GM19324 (cell line): ENCODE results near the gene SYDE2.
"Not testable (repeated sequence)": the region's sequence is repeated elsewhere in the genome, so short reads cannot be mapped to it uniquely, and the experiment has no call there.

ENCODE experiments used
- ATAC-seq: cut with Tn5 transposase; IDR thresholded peaks from one replicate; pipeline ENCODE4 v1.9.1; 2021; ENCODE audit warnings: mild to moderate bottlenecking, moderate library complexity; ENCODE audit not compliant: unreplicated experiment, low FRiP score

The SYDE2 gene

DNA sequence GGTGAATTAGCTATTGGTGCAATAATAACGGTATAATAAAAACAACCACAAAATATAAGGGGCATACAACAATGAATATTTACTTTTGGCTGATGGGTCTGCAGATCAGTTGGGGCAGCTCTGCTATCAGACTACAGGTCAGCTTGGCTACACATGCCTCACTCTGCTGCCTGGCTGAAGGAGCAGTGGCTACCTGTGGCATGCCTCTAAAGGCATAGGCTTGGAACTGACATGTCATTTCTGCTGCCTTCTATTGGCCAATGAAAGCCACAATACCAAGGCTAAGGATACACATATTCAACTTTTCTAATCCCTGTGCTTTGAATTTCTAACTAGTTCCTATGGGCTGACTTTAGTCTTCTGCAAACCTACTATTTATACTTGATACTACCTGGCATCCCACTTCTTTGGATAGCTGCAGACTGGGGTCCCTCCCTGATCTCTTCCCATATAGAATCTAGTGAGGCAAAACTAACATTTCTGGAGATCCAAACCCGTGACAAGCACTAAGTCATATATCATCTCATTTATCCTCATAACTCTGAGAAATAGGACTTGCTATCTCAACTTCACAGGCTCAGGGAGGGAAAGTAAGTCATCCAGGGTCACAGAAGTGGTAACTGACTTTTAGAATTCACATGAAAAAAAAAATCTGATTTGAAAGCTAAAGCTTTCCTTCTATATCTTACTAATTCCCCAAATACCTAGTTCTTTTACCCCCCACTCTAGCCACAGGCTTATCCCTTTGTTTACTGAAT is 19.2 kb upstream of the SYDE2 start:
- no peak for ATAC-seq

DNA sequence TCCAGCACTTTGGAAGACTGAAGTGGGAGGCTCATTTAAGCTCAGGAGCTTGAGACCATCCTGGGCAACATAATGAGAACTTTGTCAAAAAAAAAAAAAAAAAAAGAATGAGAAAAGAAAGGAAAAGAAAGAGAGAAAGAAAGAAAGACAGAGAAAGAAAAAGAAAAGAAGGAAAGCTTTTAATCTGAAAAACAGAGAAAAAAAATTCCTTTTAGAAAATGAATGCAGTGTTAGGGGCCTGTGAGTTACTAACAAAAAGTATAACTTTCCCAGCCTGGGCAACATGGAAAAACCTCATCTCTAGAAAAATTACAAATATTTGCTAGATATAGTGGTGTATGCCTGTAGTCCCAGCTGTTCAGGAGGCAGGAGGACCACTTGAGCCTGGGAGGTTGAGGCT is 15.9 kb upstream of the SYDE2 start:
- ATAC-seq: no peak

DNA sequence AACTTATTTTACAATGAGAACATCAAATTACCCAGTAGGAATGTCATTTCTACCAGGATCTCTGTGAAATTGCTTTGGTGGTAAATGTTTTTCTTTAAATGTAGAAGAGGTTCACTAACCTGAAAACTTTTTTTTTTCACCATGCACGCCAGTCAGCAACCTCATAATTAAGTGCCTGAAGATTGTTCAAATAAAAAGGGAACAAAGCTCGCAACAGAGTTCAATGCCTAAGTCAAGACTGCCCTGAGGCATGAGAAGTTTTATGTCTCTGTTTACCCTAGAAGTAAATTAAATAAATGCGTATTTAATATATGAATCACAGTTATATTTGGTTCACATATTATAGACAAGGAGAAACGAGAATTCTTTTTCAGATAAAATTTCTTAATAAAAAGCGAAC is 13.8 kb upstream of the SYDE2 start:
- no peak for ATAC-seq

DNA sequence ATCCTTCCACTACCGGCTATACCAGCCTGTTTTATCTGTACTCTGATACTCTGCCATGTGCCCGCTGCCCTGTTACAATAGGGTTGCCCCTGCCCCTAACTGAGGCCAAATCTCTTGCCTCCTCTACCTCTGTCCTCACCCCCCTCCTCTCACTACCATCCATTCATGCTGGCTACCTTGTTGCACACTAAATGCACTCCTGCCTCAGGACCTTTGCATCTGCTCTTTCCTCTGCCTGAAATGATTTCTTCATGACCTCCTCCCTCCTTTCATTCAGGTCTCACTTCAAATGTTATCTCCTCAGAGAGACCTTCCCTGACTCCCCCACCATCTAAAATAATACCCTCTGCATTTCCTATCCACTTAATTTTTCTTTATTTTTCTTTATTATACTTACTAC is 7.7 kb upstream of the SYDE2 start:
- ATAC-seq: no peak

DNA sequence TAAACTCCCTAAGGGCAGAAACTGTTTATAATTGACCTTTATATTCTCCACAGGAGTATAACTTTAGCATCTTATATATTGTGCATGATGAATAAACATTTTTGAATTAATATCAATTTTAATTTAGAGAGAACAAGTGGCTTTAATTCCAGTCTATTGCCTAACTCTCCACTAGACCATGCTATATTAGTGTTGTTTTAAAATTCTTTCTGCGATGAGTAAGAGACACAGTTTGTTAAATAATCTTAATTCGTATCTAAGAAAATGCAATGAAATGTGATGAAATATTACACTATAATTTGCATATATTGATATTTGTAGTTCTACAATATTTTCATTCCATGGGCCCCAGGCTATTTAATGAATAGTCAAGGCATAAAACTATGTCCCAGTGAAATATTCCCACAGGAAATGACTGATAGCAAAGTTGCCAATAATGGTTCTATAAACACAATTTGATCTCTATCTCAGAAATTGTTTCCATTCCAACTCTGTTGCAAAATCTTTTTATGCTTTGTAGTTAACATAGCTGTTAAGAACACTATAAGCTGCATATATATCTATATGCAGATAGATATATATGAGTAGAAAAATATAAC is 2.9 kb upstream of the SYDE2 start:
- ATAC-seq: no peak

DNA sequence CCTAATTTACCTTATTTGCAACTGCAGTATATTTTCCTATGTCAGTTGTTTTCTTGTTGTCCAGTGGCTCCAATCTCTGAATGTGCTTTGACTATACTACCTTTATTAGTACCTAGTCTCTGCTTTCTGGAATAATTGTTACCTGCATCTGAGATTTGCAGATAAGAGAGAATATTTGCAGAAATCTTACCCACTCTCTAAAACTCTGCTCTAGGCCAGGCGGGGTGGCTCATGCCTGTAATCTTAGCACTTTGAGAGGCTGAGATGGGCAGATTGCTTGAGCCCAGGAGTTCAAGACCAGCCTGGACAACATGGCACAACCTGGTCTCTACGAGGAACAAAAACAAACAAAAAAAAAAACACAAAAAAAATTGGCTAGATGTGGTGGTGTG is 2.0 kb upstream of the SYDE2 start:
- no peak for ATAC-seq

DNA sequence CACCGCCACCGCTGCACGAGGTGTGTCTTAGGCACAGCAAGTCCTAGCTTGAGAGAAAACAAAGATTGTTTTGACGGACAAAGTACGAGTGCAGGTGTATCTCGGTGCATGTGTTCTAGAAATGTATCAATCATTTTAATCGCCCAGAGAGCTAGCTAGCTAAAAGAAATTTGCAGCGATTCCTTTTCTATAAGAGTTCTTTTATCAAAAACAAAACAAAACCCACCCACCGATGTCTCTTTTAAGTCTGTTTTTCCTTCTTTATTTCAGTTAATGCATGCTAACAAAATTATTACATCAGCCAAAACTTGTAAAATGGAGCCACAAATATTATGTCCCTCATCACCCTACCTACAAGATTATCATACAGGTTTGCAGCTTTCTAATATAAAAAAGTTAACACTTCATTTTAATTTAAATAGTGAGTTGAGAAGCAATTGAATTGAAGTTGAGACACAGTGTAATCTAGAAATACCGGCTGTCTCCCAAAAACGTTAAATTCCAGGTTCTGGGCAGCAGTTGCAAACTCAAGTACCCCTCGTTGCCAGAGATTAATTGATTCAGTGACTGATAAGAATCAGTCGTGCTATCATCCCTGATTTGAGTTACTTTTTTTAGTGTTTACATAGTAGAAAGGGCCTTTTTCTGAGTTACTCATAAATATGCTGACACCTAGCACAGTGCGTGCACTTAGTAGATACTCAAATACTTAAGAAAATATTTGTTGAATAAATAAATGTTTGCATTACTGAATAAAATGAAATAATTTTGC is 1.5 kb upstream of the SYDE2 start:
- no peak for ATAC-seq

DNA sequence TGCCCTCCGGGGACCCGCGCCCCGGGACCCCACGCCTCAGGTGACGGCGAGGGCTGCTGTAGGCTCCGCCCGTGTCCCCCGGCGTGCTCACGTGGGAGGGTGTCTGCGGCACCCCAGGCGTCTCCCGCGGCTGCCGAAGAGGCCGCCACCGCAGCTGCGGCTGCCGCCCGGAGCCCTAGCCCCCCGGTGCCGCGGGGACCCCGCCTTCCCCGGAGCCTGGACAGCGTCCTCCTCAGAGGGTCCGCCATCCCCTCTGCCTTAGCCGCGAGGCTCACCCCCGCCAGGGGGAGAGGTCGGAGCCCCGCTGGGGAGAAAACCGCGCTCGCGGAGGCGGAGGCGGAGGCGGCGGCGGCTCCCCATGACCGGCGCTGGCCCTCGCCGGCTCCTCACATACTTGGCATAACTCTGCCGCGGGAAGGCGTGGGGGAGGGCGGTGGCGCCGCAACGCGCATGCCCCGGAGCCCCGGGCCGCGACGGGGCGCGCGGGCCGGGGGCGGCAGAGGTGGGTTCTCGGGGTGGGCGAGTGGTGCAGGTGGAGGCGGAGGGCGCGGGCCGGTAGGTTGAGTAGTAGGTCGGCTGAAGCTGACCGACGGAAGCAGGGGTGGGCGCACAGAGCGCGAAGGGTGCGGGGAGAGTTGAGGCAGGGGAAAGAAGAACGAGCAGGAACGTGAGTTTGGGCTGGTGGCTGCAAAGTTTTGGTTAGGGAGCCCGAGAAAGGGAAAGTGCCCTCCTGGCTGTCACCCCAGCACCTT is 700 bp upstream of the SYDE2 start:
- peak; percentile 69 for ATAC-seq

DNA sequence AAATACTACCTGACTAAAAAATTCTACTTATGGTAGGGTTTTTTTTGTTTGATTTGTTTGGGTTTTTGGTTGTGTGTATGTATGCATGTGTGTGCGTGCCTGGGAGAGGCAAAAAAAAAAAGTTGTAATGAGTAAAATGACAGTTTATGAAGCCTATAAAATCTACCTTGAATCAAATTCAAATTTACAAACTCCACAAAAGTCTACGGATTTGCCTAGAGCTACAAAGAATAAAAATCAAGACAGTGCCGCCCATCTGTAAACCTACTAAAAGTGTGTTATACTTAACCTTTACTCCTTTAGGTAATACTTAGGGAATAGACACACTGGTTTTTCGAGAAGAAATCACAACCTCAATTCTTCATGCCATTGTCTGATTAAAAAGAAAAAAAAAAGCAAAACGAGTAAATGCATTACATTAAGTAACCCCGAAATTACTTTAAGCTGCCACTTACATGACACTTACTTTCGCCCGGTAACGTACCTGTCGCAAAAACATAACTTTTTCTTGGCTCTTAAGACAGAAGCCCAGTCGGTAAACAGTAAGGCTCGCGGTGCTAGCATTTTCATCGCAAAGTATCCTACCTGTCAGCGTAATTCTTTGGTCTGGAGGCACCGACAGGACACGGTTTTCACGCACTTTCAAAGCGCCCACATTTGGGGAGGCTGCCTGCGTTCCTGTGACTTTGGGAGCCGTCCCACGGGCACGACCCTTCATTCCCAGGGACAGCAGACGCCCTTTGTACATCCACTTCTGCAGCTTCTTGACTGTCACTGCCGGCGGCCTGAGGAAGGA is 951 bp downstream of the SYDE2 start:
- ATAC-seq: no peak

DNA sequence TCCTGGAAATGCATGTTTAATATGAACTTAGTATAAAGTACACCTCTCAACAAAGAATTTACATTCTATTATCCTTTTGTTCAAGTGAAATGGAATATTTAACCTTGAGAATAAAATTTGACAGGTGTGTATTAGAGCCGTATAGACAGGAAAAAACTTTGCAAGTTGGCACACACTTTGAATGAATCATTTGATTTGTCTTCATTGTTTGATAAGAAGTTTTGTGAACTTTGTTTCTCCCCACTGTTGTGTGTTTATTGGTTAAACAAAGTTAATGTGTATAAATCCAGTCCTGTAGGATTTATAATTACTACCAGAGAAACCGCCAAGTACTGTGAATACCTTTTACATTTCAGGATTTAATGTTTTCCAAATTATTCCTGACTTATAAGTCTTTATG is 2.0 kb downstream of the SYDE2 start:
- no peak for ATAC-seq

DNA sequence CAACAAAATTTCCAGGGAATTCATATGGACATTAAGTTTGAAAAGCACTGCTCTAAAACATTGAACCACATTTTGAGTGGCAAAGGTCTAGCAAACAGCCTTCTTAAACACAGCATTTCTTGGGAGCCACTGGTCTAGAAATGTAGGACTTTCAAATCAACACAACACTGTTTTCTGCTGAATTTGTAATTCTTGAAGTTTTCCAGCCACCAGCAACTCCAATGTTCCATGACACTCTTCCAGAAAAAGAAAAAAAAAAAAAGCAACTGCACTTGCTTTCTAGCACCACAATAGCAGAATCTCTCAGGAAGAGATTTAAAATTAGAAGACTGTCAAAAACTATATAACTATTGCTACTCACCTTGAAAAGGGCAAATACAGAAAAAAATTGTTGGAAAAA is 4.5 kb downstream of the SYDE2 start:
- no peak for ATAC-seq

DNA sequence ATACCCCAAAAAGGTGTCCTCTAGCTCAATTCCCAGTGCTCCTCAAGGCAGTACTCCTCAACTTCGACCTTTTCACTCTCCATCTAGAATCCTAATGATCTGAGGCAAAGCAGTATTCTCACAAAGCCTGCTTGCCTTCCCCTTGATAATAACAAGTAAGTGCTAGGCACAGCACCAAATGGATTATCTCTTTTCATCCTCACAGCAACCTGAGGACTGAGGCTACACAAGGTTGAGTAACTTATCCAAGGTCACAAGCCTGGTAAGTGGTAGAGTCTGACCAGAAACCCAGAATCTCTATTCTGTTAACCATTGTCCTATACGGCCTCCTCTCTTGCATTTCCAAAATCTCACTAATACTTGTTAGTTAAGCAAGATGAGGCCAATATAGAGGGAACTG is 5.1 kb downstream of the SYDE2 start:
- ATAC-seq: no peak

DNA sequence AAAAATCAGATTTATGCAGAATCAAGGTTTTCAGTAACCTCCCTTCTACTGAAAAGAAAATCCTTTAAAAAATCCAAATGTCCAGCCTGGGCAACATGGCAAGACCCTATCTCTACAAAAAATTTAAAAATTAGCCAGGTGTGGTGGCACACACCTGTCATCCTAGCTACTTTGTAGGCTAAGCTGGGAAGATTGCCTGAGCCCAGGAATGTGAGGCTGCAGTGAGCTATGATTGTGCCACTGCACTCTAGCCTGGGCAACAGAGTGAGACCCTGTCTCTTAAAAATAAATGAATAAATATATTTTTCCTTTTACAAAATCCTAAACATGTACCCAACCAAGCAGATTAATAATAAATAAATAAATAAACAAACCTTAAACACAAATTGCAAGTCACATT is 8.7 kb downstream of the SYDE2 start:
- not testable (repeated sequence) for ATAC-seq

DNA sequence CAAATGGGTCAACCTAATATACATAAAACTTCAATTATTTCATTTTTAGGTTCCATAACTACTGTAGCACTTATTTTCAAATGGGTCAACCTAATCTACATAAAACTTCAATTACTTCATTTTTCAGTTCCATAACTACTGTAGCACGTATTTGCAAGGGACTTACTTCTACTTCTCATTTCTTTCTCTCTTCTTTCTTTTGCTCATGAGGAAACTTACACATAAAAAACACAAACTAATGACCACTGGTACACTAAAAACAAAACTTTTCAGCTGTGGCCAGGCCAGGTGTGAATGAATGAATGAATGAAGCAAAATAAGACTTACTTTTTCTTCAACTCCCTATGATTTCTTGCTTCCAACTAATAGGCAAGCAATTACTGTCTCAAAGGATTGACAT is 11.7 kb downstream of the SYDE2 start:
- ATAC-seq: no peak

DNA sequence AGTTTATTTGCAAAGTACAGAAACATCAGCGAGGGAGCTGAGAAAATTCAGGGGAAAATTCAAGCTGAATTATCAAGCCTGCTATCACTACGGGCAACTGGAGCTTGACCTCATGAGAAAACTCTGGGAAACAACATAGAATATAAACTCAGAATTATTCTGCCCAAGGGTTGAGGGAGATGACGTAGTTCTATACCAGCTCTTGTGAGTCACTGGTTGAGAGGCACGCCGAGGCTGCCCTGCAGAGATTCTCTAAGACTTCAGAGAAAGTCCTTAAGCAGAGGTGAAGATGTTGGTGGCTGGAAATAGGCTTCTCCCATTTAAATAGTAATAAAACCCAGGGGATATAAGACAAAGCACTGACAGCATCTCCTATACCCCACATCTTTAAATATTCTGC is 12.3 kb downstream of the SYDE2 start:
- no peak for ATAC-seq

DNA sequence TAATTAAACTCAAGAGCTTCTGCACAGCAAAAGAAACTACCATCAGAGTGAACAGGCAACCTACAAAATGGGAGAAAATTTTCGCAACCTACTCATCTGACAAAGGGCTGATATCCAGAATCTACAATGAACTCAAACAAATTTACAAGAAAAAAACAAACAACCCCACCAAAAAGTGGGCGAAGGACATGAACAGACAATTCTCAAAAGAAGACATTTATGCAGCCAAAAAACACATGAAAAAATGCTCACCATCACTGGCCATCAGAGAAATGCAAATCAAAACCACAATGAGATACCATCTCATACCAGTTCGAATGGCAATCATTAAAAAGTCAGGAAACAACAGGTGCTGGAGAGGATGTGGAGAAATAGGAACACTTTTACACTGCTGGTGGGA is 13.8 kb downstream of the SYDE2 start:
- not testable (repeated sequence) for ATAC-seq

DNA sequence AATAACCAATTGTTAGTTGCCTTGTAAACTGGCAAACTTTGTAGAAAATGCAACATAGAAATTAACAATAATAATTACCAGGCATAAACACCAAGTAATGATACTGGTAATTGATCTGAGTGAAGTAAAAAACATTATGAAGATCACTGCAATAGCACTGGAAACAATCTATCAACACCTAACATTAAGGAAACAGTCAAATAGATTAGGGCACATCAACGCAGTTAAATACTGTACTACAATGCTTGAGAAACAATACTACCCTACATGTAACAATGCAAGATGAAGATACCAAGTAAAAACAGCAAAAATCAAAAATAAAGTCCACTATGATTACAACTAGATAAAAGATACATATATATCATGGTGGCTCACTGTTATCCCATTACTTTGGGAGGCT is 16.6 kb downstream of the SYDE2 start:
- ATAC-seq: no peak

DNA sequence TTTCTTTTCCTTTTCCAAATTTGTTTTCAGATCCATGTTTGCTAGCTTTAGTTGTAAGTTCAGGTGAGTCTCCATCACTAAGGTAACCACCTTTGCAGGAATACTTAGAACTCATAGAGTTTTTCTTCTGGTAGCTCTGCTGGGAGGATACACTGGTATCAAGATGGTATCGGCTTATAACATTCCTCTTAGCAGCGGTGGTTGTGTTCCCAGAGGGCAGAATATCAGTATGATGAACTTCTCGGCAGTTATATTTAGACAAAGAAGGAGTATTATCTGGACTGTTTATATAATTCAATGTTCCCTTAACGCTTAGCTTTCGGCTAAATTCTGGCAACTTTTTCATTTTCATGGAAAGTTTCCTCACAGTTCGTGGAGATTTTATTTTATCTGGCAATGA is 18.1 kb downstream of the SYDE2 start:
- ATAC-seq: no peak

DNA sequence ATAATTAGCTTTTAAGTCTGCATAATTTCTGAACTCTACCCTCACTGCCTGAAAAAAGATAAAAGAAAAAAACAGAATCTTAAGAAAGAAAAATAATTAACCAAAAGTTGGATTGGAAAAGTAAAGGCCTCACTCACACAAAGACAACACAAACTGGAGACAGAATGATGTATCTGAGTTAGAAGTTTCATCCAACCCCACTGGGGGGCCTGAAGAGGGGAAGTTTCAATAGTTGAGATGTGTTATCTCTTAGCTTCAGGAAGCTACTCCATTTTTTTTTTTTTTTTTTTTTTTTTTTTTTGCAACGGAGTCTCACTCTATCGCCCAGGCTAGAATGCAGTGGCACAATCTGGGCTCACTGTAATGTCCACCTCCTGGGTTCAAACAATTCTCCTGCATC is 19.9 kb downstream of the SYDE2 start:
- ATAC-seq: no peak

DNA sequence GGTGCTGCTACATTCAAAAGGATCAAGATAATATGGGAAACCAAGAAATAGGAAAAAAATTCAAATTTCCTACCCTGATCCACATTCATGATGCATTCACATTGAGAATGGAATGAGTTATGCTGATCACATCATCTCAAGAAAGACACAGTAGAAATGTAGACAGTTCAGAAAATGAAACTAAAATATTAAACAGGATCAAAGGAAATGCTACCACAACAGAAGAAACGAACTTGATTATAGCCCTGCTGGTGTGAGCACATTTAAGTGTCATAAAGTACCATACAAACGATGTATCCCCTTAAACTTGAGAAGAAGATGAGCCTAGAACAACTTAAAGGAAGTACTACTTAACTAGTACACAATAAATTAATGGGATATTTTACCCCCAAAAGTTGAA is 21.3 kb downstream of the SYDE2 start:
- ATAC-seq: no peak
